GM19467 (cell line): ENCODE results near the gene PTPRG.
"Not testable (repeated sequence)": the region's sequence is repeated elsewhere in the genome, so short reads cannot be mapped to it uniquely, and the experiment has no call there.

ENCODE experiments used
- ATAC-seq: cut with Tn5 transposase; IDR thresholded peaks from one replicate; pipeline ENCODE4 v1.9.1; 2021; ENCODE audit warnings: mild to moderate bottlenecking, moderate library complexity; ENCODE audit not compliant: unreplicated experiment

PTPRG gene

DNA sequence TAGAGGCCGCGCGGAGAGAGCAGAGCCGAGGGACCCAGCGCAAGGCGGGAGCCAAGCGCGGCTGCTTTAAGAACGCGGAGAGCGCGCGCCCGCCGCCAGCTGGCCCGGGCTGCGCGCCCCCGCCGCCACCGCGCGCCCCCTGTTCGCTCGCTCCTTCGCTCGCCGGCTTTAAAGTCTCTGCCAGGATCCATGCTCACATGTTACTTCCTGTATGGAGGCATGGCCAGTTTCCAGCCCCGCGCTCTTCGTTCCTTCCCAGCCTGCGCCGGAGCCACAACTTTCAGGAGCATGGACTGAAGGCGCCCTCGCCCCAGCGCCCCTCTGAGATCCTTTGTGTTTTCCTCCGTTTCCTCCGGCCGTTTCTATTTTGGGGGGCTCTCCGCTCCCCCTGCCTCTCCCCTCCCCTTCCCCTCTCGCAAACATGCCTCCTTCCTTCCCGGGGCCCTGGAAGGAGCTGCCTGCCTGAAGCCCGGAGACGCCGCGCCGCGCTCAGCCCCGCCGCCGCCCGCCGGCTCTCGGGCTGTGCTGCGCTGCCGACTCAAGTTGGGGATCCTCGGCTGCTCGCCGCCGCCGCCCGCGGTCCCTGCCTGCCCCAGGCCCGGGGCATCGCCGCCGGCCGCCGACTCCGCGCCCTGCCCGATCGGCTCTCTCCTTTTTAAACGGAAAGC is at the start of gene PTPRG:
PTPRG (plus strand) TSS at position 198 of the 668 bp plus-strand sequence. CDS start 717 bp downstream, outside the sequence.
- peak; percentile 48 for ATAC-seq

DNA sequence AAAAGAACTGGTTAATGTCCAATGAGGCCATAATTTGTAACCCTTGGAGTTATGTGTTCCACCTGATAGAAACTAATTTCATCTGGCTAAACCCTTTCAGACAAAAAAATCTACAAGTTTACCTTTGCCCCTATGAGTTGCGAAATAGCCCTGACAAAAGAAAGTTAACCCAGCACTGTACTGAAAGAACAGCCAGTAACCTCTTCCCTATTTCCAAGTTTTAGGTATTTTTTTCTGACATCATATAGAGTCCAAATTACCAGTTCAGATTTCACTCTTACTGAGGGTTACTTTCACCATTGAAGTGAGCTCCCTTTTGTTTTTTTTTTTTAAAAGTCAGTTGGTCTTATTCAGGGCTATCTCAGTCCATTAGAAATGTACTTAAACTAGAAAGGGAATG is 42.8 kb upstream of the PTPRG start:
- ATAC-seq, result no peak

DNA sequence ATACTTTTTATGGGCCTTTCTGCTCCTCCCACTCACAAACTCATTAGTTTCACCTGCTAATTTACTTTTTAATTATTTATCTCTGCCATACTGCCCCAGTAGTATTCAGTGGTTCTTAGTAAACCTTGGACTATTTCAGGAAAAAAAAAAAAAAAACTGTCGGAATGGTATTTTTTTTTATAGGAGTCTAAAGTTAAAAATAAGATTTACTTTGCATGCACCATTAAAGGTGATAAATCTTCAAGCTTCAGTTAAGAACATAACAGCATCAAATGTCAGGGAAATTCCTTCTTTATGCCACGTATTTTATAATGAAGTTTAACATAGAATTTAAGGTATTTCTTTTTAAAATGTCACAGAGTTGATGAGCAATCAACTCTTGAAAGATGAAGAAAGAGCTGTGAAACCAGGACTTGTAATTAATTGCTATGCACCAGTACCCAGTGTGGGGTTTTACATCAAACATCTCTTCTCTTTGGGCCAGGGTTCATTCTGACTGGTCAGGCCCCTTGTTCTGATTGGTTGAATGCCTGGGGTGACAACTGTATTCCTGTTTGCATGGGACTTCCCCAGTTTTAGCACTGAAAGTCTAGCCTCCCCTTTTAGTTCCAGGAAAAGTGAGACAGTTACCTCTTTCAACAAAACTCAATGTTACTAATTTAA is 40.3 kb upstream of the PTPRG start:
- ATAC-seq, result peak; percentile 92

DNA sequence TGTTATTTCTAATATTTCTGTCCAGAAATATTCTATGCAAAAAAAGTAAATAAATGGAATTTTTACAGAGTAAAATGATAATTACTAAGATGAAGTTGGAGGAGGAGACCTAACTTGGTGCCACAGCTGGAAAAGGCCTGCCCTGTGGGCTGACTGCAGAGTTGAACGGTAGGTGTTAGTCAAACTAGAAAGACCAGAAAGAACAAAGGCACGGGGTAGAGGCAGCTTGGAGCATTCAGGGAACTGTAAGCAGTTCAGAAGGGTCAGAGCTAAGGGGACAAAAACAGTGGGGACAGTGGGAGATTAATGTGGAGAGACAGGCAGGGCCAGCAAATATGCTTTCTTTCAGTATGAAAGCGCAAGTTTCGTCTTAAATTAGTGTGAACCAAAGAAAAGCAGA is 39.3 kb upstream of the PTPRG start:
- no peak for ATAC-seq

DNA sequence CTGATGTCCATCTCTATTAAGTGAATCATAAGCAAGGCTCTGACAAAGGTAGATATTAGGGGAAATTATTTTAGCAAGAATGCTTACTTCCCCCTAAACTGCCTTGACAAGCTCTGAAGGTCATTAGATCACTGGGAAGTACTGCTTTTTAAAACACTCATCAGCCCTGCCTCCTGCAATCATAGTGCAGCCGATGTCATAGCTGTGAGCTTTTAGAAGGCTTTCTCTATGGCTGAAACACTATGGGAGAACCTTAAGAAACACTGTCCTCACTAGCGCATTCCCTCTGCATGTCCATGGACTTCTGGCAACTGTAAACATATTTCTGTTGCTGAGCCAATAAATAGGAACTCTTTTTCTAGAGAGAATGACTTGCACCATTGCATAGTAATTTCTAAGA is 38.7 kb upstream of the PTPRG start:
- ATAC-seq, result no peak

DNA sequence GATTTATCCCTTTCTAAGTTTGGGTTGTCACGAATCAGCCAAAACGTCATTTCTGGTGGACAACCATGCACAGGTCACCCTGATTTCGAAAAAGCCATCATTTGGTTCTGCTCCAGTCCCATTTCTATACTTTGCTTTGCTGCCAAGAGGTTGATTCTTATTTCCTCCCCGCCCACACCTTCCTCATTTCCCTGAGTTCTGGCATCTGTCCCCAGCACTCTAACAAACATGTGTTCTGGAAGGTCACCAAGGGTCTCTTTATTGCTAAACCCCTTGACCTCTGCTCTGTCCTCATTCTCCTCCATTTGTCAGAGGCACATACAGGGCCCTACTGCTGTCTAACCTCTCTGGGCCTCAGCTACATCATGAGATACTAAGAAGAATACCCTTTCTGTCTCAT is 36.4 kb upstream of the PTPRG start:
- ATAC-seq, result no peak

DNA sequence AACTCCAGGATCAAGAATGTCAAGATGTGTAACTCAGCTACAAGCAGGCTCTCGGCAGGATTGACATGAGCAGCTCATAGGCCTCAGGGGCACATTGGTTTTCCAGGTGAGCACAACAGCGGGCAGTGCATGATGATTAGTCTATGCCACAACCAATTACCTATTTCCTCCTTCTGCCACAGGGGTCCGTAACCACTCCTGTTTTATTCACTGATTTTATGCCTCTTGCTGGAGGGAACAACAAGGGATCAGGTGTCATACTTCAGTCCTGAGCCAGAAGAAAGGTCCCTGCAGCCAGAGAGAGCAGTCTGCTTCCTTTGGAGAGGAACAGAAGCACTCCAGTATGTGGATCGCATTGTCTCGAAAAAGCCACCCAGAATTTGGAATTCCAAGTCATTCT is 35.1 kb upstream of the PTPRG start:
- ATAC-seq, result no peak

DNA sequence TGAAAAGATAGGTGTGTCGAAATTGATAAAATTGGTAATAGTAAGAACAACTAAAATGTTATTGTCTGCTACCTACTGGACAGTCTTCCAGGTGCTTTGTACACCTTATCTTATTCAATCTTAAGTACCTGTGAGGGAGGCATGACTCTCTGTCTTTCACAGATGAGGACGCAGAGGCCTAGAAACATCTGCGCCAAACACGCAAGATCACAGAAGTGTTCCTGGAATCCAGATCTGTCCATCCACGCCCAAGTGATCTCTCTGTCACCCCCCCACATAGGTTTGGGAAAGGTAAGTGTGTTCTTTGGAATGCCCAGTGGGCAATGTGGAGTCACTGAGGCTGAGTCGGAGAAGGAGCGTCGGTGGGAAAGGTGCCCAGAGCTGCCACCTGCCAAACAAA is 34.4 kb upstream of the PTPRG start:
- ATAC-seq, result no peak

DNA sequence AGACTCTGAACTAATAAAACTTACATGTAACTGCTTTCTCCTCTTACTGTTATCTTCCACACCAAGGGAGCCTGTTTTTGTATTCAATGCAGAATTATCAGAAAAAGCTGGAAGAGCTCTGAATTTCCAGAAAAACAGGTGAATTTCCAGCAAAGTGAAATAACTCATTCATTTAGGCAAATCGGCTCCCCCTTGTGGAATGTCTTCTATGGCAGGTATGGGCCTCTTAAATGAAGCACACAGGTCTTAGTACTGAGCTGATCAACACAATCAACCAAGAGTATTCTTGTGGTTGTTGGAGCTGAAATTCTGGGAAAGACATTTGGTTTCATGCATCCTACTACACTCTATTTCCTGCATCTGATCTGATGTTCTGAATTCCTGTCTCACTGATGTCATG is 31.0 kb upstream of the PTPRG start:
- no peak for ATAC-seq

DNA sequence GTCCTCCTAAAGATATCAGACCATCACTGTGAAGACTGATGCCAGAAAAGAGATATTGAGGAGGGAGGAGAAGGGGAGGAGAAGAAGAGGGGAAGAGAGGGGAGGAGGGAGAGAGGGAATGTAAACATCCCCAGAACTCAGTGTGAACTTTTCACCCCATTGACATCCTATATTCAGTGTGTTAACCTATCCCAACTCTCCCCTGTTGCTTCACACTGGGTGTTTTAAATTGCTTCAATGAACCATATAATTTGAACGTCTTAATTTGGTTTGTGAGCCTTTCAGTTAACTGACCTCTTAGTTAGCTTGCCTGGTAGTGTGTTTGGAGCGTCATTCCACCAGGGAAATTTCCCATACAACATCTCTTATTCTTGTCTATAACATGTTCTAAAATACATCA is 29.8 kb upstream of the PTPRG start:
- ATAC-seq, result no peak

DNA sequence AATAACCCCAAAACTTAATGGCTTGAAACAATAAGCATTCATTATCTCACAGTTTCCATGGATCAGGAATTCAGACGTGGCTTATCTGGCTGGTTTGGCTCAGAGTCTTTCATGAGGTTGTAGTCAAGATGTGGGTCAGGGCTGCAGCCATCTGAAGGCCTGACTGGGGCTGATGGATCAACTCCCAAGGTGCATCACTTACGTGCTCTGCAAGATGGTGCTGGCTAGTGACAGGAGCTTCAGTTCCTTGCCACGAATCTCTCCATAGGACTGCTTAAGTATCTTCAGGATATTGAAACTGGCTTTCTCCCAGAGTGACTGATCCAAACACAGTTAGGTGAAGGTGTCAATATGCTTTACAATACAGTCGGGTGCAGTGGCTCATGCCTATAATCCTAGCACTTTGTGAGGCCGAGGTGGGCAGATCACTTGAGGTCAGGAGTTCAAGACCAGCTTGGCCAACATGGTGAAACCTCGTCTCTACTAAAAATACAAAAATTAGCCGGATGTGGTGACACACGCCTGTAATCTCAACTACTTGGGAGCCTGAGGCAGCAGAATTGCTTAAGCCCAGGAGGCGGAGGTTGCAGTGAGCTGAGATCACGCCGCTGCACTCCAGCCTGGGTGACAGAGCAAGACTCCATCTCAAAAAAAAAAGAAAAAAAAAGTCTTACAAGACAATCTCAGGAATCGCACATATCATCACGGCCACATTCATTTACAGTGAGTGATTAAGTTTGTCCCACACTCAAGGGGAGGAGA is 28.5 kb upstream of the PTPRG start:
- ATAC-seq, result no peak

DNA sequence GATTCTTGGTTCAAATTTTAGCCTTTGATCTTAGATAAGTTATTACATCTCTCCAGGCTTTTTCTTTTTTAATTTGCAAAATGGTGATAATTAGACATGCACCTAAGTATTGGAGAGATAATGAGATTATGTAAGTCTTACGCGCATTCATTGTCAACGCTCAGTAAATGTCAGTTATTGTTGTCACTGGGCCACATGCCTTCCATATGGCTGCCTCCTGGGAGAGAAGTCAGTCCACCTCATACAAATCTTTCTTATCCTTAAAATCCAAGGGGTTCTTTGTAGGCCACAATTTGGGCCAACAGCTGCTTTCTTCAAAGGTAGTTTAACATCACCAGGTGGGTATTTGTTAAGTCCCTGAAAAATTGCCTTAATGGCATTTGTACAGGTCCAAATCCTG is 25.5 kb upstream of the PTPRG start:
- ATAC-seq, result no peak

DNA sequence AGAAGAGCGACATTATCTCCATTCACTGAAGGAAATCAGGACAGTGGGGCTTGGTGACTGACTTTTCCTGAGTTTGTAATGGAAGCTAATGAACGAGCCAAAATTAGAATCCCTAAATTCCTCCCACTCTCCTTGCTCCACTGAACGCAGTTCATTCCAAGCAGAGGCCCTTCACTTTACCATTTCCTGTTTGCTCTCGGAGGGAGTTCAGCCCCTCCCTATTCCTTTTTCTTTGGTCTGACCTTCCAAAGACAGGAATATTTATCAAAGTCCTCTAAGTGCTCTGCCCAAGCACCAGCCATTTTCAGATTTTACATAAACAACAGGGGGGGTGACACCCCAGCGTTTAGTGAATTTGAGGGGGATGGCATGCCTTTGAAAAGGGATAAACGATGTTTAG is 24.0 kb upstream of the PTPRG start:
- ATAC-seq, result no peak

DNA sequence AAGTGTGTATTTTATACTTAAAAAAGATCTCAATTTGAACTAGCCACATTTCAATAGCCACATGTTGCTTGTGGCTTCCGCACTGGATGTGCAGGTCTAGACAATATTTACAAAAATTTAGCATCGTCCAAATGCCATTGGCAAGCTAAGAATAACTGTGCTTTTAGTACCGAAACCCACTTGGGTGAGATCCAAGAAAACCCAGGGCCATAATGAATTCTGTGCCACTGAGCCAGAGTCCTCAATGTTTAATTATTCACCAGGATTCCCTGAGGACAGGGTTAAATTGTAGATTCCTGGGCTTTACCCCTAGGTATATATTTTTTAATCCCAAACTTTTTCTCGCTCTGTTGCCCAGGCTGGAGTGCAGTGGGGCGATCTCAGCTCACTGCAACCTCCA is 22.9 kb upstream of the PTPRG start:
- ATAC-seq, result no peak

DNA sequence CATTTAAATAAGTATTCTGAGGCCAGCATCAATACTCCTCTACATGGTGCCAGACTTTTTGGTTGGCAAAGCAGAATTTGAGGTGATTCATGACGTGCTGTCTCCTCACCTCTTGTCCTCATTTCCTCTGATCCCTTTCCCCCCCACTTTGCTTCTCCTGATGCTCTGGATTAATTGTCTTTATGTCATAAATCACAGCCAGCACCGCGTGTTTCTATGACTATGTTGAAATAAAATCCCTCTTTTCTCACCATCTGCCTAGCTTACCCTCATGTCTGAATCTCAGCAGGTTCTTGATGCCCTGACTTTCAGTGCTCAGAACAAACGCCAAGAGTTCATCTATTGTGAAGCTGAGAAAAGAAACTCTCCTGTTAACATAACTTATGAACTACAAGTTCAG is 19.7 kb upstream of the PTPRG start:
- ATAC-seq, result no peak

DNA sequence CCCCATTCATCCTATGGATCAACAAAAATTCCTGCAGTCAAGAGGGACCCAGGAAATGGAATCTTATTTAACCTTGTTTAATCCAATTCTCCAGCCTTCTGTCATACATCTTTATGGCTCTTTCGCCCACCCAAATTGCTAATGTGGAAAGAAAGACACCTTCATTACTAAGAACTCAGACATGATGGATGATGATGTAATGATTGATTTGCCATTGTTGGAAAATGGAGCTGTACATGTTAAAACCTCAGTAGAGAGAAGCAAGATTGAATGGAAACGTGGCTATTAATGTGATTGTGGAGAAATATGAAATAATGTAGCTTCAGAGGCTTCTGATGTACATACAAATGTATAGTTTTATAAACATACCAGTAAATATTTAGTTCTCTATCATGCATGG is 15.7 kb upstream of the PTPRG start:
- no peak for ATAC-seq

DNA sequence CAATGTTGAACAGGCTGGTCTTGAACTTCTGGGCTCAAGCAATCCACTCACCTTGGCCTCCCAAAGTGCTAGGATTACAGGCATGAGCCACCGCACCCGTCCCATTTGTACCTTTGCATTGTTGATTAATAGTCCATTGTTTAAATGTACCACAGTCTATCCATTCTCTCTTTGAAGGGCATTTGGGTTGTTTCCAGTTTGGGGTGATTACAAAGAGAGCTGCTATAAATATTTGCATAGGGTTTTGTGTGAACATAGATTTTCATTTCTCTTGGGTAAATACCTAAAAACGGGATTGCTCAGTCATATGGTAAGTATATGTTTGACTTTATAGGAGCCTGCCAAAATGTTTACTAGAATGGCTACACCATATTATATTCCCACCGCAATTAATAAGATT is 13.7 kb upstream of the PTPRG start:
- no peak for ATAC-seq

DNA sequence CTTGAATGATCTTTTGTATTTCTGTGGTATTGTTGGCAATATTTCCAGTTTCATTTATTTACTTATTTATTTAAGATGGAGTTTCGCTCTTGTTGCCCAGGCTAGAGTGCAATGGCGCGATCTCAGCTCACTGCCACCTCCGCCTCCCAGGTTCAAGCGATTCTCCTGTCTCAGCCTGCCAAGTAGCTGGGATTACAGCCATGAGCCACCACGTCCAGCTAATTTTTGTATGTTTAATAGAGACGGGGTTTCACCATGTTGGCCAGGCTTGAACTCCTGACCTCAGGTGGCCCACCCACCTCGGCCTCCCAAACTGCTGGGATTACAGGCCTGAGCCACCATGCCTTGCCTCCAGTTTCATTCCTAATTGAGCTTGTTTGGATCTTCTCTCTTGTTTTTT is 8.7 kb upstream of the PTPRG start:
- ATAC-seq, result not testable (repeated sequence)

DNA sequence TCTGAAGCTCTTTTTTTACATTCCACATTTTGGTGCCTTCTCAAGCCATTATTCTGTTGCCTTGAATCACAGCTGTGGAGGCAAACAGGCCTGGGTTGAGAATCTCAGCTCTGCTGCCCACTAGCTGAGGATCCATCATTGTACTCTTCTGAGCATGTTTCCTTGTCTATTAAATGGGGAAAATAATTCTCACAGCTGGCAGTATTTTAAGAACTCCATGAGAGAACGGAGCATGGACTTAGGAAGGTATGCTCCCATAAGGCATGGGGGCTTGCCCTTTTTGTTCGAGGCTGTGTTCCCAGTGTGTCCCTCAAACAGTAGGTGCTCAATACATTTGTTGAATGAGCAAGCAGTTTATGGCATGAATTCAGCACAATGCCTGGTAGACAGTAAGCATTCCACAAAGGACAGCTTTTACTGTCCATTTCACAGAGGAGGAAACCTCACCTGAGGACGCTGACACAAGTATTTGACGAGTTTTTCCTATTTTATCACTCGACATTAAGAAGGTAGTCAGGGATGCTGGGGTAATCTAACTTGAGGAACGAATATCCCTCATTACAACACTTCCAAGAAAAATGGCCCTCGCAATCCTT is 2.1 kb upstream of the PTPRG start:
- no peak for ATAC-seq

DNA sequence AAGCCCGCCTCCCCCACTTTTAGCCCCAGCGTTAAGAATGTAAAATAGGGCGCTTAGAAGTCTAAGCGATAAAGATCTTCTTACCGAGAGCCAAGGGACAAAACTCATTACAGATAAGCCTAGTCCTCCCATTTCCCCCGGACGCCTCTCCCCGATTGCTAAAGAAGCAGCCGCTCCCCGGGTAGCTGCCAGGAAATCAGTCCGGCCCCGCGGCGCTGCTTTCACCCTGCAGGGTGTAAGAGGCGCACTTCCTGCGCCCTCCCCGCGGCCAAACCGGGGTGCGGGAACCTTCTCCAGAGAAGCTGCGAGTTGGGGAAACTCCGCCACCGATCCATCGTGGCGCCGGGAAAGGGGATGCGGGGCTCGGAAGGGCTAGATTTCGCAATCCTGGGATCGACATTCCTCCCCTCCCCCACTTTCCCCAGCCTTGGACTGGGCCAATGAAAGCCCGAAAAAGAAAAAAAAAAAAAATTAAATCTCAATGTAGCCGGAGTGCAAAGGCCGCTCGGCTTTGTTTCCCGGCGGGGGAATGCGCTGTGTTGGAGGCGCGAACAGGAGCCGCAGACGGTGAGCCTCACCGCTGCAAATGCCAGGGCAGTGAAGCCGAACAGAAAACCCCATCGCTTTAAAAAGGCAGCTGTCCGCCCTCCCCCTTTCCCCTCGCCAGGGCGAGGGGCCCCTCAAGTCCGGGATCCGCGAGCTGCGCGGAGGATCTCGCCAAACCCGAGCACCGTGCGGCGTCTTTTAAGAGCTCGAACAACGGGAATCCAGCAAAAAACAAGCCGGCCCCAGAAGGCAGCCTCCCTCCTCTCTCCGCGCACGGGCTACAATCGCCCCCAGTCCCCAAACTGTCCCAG is 626 bp upstream of the PTPRG start:
- ATAC-seq, result peak; percentile 59
